HUES48 (cell line): Measurements from ENCODE around the gene APEH.

Source experiments
- H3K27ac ChIP-seq: one replicate; pipeline ENCODE4 v1.7.0; 2013; ENCODE audit warnings: low read depth, low read length, inconsistent platforms
- H3K27me3 ChIP-seq: 2 replicates; pipeline ENCODE4 v1.6.1; 2013; ENCODE audit warnings: mild to moderate bottlenecking, low read length; ENCODE audit not compliant: control insufficient read depth, insufficient read depth
- H3K36me3 ChIP-seq: 2 replicates; pipeline ENCODE4 v1.6.1; 2013; ENCODE audit warnings: low read length; ENCODE audit not compliant: control insufficient read depth, insufficient read depth
- H3K4me1 ChIP-seq: 2 replicates; pipeline ENCODE4 v1.6.1; 2013; ENCODE audit warnings: mild to moderate bottlenecking, low read length; ENCODE audit not compliant: control insufficient read depth, insufficient read depth
- H3K4me3 ChIP-seq: 2 replicates; pipeline ENCODE4 v1.5.1; 2013; ENCODE audit warnings: mild to moderate bottlenecking, low read depth, low read length
- H3K9ac ChIP-seq: 2 replicates; pipeline ENCODE4 v1.6.1; 2013; ENCODE audit warnings: mild to moderate bottlenecking, low read depth, low read length, moderate library complexity
- H3K9me3 ChIP-seq: 2 replicates; pipeline ENCODE4 v1.6.1; 2013; ENCODE audit warnings: low read length; ENCODE audit not compliant: control insufficient read depth, insufficient read depth

APEH gene

DNA sequence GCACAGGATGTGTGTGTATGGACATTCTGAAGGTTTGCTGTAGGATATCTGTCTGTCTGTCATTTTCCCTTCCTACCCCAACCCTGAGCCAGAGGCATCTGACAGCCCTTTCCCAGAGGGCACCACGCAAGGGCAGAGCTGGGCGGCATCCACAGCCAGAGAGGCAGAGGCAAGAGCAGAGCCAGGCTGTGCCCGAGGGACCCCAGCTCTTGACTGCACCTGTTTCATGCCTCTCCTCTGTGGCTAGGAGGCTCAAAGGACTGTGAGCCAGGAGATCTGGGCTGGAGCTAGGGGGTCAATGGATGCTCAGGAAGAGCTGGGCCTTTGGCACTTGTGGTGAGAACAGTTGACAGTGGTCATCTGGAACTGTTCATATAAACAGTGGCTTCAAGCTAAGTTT, 4.8 kb upstream of the APEH start:
- Histone ChIP-seq H3K9ac (no peak overlapping the region), H3K9me3 (no peaks in the 10 kb centered on the region), H3K36me3 (no peaks in the 10 kb centered on the region), H3K27ac (no peak overlapping the region), H3K4me1 (peaks cover 3% of the 10 kb centered on the region; the same call in 1 of the 2 replicates), H3K27me3 (no peaks in the 10 kb centered on the region), H3K4me3 (no peak overlapping the region)

DNA sequence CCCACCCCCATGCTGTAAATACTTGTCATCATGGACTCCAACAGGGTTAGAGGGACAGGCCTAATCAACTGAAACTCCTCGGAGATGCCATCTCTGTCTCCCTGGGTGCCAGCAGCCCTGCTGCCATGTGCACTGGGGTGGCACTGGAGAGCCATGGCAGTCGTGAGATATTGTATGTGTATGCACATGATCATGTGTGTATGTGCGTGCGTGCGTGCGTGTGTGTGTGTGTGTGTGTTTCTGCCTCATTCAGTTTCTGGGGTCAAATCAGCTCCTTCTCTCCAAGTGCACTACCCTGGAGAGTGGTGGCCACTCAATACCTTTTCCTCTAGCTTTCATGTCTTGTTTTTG, 3.2 kb upstream of the APEH start:
- peaks cover 7% of the 10 kb centered on the region for H3K36me3 ChIP-seq
- H3K4me3 ChIP-seq: no peak overlapping the region
- H3K9me3 ChIP-seq: no peaks in the 10 kb centered on the region
- no peak overlapping the region for H3K9ac ChIP-seq
- no peaks in the 10 kb centered on the region for H3K27me3 ChIP-seq
- H3K4me1 ChIP-seq: peaks cover 6% of the 10 kb centered on the region; the same call in 1 of the 2 replicates
- H3K27ac ChIP-seq: no peak overlapping the region

DNA sequence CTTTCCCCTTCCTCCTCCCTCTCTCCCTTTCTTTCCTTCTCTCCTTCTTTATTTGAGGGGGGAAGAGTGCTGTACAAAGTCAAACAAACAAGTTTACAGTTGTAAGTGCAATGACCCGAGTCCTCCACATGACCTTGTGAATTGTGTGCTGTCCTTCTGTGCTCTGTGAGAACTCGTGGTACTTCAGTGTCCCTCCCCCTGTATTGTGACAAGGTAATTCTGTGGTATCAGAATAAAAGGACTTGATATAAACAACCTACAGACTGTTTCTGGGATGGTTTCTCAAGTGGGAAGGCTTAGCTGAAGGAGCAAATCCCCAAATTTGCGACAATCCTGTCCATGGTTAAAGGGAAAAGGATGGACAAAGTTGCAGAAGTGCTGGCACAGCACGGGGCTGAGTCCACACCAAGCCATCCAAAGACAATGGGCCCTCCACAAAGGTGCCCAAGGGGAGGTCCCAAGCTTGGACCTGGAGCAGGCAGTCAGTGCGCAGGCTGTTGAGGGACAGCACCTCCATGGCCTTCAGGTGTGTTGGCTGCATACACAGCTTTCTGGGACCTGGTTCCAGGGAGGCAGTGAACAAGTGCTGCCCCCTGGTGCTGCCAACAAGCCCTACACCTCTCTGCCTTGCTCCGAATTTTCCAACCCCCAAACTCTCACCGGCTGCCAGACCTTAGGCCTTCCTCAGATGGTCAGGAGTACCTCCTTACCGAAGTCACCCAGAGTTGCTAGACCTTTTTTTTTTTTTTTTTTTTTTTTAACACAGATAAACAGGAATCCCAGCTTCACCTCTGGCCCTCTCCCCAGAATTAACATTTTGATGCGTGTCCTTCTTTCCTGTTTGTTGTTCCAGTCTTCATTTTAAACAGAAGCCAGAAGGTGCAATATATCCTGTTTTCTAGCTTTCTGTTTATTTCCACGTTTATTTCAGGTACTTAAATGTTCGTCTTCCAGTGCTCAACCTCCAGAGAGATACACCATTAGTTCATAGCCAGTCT, 2.6 kb upstream of the APEH start:
- Histone ChIP-seq H3K9ac (no peak overlapping the region), H3K9me3 (no peaks in the 10 kb centered on the region), H3K27ac (no peak overlapping the region), H3K4me3 (no peak overlapping the region), H3K27me3 (no peaks in the 10 kb centered on the region), H3K4me1 (peaks cover 6% of the 10 kb centered on the region; the same call in 1 of the 2 replicates), H3K36me3 (peaks cover 14% of the 10 kb centered on the region)

DNA sequence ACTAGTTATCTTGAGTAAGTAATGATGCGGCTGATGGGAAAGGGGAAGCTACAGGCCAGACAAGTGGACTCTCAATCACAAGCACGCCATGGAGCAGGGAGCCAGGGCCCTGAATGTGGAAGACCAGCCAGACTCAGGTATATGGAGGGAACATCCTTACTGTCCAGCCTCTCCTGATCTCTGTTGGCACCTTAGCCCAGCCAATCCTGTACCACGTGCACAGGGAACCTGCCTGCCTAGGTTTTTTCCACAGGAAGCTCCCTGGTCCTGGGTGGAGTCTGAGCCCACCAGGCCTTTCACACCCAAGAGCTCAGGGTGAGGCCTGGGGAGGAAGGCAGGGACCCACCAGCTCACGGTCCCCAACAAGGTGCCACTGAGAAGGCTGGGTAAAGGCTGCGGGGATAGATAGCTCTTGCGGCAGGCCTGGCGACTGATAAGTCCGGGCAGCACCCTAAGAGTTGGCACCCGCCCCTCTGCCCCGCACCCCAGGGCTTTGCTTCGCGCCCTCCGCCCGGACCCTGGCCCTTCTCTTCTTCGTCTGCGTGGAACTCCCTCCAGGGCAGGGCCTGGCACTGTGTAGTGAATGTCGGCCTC, 933 bp upstream of the APEH start:
- Histone ChIP-seq H3K9ac (peak overlapping the region; percentile 54), H3K4me3 (peak overlapping the region; percentile 93), H3K27me3 (no peaks in the 10 kb centered on the region), H3K9me3 (no peaks in the 10 kb centered on the region), H3K4me1 (peaks cover 6% of the 10 kb centered on the region; the same call in 1 of the 2 replicates), H3K27ac (peak overlapping the region; percentile 95), H3K36me3 (peaks cover 30% of the 10 kb centered on the region)

DNA sequence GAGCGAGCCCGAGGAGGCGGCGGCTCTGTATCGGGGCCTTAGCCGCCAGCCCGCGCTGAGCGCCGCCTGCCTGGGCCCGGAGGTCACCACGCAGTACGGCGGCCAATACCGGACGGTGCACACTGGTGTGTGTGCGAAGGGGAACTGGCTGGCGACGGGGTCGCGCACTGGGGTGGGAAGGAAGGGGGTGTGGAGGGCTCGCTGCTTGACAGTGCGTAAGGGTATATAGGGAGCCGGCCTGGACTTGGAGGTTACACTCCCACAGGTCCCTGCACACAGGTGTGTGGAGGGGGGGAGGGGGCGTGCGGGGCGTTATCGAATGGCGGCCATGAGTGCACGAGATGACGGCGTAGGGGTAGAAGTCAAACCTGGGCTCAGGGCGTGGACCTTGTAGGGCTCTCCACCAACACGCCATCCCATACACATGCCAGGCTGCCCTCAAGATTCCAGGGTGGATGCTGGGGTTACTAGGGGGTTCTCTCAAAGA, 389 bp downstream of the APEH start:
- Histone ChIP-seq H3K27ac (peak overlapping the region; percentile 95), H3K36me3 (peaks cover 43% of the 10 kb centered on the region), H3K27me3 (no peaks in the 10 kb centered on the region), H3K9ac (peak overlapping the region; percentile 77), H3K4me1 (0 out of 2 replicates have a peak, but pooled peaks cover 3% of the 10 kb centered on the region), H3K4me3 (peak overlapping the region; percentile 93), H3K9me3 (no peaks in the 10 kb centered on the region)

DNA sequence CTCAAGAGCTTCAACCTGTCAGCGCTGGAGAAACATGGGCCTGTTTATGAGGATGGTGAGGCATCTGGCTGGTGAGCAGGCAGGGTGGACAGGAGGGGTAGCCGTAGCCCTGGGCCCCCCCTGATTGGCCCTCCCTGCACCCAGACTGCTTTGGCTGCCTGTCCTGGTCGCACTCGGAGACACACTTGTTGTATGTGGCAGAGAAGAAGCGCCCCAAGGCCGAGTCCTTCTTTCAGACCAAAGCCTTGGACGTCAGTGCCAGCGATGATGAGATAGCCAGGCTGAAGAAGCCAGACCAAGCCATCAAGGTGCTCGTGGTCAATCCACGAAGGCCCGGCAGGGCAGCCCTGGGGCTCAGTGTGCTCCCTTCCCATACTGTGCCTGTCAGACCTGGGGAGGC, 1.8 kb downstream of the APEH start:
- Histone ChIP-seq H3K36me3 (peaks cover 57% of the 10 kb centered on the region), H3K9ac (no peak overlapping the region)

DNA sequence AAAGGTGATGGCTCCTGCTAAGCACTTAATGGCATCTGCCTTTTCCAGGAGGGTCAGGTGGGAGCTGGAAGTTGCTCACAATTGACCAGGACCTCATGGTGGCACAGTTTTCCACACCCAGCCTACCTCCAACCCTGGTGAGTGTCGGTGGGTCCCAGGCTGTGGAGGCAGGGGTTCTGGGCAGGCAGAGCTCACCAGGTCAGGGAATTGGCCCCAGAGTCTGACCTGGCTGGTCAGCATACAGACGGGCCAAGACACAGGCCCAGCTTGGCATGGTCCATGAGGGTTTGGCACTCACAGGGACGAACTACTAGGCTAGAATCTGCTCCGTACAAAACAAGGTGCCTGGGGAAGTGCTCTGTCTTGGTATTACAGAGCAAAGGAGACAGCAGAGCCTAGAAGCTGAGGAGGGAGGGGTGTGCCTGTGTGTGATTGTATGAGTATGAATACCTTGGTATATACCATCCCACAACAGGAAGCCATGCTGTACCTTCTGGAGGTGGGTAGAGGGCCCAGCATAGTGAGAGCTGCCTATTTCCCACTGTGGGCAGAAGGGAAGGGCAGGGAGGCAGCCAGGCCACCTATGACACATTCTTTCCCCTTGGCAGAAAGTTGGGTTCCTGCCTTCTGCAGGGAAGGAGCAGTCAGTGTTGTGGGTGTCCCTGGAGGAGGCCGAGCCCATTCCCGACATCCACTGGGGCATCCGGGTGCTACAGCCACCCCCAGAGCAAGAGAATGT, 6.5 kb downstream of the APEH start:
- H3K27ac ChIP-seq: no peak overlapping the region
- no peak overlapping the region for H3K4me3 ChIP-seq
- H3K9me3 ChIP-seq: no peaks in the 10 kb centered on the region
- peaks cover 83% of the 10 kb centered on the region for H3K36me3 ChIP-seq
- no peaks in the 10 kb centered on the region for H3K27me3 ChIP-seq
- H3K9ac ChIP-seq: no peak overlapping the region
- H3K4me1 ChIP-seq: no peaks in the 10 kb centered on the region

More for the DNA sequence above, 1.8 kb downstream of the APEH start:
- 0 out of 2 replicates have a peak, but pooled peaks cover 3% of the 10 kb centered on the region for H3K4me1 ChIP-seq
- H3K27ac ChIP-seq: no peak overlapping the region
- H3K4me3 ChIP-seq: no peak overlapping the region
- no peaks in the 10 kb centered on the region for H3K9me3 ChIP-seq
- no peaks in the 10 kb centered on the region for H3K27me3 ChIP-seq

DNA sequence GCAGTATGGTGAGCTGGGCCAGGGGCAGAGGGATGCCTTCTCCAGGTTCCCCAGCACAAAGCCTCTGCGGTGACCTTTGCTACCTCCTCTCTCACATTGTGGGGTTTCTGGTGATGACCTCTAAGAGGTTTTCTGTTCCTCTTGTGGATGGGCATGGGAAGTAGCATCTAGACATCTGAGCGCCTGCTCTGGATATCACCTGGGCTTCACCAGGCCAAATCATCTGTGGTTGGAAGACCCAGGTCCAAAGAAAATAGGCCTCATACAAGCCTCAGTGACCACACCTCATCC, 7.0 kb downstream of the APEH start:
- Histone ChIP-seq H3K4me3 (no peak overlapping the region), H3K27me3 (no peaks in the 10 kb centered on the region), H3K36me3 (peaks cover 78% of the 10 kb centered on the region), H3K9me3 (no peaks in the 10 kb centered on the region), H3K4me1 (no peaks in the 10 kb centered on the region), H3K27ac (no peak overlapping the region), H3K9ac (no peak overlapping the region)

DNA sequence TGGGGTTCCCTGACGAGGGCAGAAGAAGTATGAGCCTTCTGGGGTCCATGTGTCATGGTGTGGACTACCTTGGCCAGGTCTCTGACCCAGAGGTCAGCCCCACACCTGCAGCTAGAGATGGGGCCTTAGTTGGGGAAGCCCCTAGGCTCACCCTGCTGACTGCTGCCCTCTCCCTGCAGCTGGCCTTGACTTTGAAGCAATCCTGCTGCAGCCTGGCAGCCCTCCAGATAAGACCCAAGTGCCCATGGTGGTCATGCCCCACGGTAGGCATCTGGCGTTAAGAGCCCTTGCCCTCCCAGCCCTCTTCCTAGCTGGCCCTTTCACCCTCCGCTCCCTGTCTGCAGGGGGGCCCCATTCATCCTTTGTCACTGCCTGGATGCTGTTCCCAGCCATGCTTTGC, 7.4 kb downstream of the APEH start:
- Histone ChIP-seq H3K9ac (no peak overlapping the region), H3K9me3 (no peaks in the 10 kb centered on the region), H3K27ac (no peak overlapping the region), H3K36me3 (peaks cover 74% of the 10 kb centered on the region), H3K27me3 (no peaks in the 10 kb centered on the region), H3K4me1 (no peaks in the 10 kb centered on the region), H3K4me3 (no peak overlapping the region)

DNA sequence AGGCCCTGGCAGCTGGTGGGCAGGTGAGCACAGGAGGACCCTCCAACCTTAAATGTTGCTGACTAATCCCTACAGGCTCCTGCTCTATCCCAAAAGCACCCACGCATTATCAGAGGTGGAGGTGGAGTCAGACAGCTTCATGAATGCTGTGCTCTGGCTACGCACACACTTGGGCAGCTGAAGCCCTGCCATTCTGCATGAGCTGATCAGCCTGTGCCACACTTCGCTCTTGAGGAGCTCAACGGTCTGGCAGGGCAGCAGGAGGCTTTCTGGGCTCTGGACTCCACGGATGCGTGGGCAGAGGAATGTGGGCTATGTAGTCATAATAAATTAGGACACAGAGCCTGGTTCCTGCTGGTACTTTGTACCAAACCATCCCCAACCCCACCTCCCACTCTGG, 9.0 kb downstream of the APEH start:
- no peaks in the 10 kb centered on the region for H3K4me1 ChIP-seq
- peaks cover 58% of the 10 kb centered on the region for H3K36me3 ChIP-seq
- H3K27me3 ChIP-seq: no peaks in the 10 kb centered on the region
- H3K9ac ChIP-seq: no peak overlapping the region
- H3K9me3 ChIP-seq: no peaks in the 10 kb centered on the region
- H3K27ac ChIP-seq: no peak overlapping the region
- no peak overlapping the region for H3K4me3 ChIP-seq
